HL-60 (cell line): ENCODE data around the gene FAF1.

Source experiments
- DNase-seq, 2 experiments: peaks; one replicate each; pipeline ENCODE4 v3.0.0-alpha.2; 2010 to 2020; ENCODE audit warnings: low read depth in 1 of 2, low spot score in 1 of 2
- H3K27ac ChIP-seq: fragments of 250-450 bp; sonication (Bioruptor Pico); replicated peaks from 2 replicates; pipeline ENCODE4 v1.5.1; 2020; ENCODE audit warnings: mild to moderate bottlenecking, moderate library complexity
- H3K27me3 ChIP-seq: fragments of 250-450 bp; sonication (Bioruptor Pico); 2 replicates; pipeline ENCODE4 v1.5.1; 2021; ENCODE audit warnings: mild to moderate bottlenecking, moderate library complexity; ENCODE audit not compliant: insufficient read depth, poor library complexity, severe bottlenecking
- H3K4me3 ChIP-seq: replicated peaks from 2 replicates; pipeline ENCODE4 v1.5.1; 2011; ENCODE audit warnings: mild to moderate bottlenecking, control low read depth, low read length; ENCODE audit not compliant: insufficient read depth
- GABPA ChIP-seq: IDR thresholded peaks from 2 replicates; pipeline ENCODE4 v1.6.1; 2012; ENCODE audit warnings: low read depth
- POLR2AphosphoS5 ChIP-seq: IDR thresholded peaks from 2 replicates; pipeline ENCODE4 v1.6.1; 2012; ENCODE audit warnings: low read depth
- SPI1 ChIP-seq: IDR thresholded peaks from 2 replicates; pipeline ENCODE4 v1.6.1; 2012; ENCODE audit warnings: low read depth, mild to moderate bottlenecking, borderline replicate concordance
- TF ChIP-seq, protein P1 (sequence below): IDR thresholded peaks from 2 replicates; pipeline ENCODE4 v1.6.1; 2012; ENCODE audit warnings: low read depth; ENCODE audit not compliant: insufficient replicate concordance
- TF ChIP-seq, protein P2 (sequence below): IDR thresholded peaks from one replicate; pipeline ENCODE4 v1.5.1; 2011; ENCODE audit warnings: low read length, control low read depth, inconsistent platforms; ENCODE audit not compliant: insufficient read depth

Gene FAF1

DNA sequence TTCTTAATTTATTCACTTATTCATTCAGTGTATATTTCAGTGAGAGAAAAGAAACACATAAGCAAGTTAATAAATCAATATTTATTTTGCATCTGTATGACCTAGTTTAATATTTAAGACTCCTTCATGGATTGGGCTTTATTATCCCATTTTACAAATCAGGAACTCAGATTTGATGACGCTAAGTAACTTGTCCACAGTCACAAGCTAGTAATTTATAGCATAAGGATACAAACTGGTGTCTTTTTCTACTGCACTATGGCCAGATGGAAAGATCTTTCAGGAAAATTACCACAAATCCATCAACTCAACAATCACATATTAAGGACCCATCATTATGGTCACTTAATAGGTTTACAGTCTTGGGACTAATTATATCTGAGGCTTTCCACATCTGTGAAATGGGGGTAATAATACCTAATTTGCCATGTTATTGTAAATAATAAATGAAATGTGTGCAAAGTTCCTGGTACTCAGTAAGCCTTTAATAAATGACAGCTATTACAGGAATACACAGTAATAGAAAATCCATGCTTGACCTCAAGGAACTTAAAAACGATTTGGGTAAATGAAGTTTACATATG is 23.2 kb upstream of the FAF1 start:
- TF ChIP-seq, protein P1, sequence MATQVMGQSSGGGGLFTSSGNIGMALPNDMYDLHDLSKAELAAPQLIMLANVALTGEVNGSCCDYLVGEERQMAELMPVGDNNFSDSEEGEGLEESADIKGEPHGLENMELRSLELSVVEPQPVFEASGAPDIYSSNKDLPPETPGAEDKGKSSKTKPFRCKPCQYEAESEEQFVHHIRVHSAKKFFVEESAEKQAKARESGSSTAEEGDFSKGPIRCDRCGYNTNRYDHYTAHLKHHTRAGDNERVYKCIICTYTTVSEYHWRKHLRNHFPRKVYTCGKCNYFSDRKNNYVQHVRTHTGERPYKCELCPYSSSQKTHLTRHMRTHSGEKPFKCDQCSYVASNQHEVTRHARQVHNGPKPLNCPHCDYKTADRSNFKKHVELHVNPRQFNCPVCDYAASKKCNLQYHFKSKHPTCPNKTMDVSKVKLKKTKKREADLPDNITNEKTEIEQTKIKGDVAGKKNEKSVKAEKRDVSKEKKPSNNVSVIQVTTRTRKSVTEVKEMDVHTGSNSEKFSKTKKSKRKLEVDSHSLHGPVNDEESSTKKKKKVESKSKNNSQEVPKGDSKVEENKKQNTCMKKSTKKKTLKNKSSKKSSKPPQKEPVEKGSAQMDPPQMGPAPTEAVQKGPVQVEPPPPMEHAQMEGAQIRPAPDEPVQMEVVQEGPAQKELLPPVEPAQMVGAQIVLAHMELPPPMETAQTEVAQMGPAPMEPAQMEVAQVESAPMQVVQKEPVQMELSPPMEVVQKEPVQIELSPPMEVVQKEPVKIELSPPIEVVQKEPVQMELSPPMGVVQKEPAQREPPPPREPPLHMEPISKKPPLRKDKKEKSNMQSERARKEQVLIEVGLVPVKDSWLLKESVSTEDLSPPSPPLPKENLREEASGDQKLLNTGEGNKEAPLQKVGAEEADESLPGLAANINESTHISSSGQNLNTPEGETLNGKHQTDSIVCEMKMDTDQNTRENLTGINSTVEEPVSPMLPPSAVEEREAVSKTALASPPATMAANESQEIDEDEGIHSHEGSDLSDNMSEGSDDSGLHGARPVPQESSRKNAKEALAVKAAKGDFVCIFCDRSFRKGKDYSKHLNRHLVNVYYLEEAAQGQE, result no peak
- TF ChIP-seq GABPA, result no peak
- TF ChIP-seq, protein P2, sequence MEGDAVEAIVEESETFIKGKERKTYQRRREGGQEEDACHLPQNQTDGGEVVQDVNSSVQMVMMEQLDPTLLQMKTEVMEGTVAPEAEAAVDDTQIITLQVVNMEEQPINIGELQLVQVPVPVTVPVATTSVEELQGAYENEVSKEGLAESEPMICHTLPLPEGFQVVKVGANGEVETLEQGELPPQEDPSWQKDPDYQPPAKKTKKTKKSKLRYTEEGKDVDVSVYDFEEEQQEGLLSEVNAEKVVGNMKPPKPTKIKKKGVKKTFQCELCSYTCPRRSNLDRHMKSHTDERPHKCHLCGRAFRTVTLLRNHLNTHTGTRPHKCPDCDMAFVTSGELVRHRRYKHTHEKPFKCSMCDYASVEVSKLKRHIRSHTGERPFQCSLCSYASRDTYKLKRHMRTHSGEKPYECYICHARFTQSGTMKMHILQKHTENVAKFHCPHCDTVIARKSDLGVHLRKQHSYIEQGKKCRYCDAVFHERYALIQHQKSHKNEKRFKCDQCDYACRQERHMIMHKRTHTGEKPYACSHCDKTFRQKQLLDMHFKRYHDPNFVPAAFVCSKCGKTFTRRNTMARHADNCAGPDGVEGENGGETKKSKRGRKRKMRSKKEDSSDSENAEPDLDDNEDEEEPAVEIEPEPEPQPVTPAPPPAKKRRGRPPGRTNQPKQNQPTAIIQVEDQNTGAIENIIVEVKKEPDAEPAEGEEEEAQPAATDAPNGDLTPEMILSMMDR, result no peak
- no peak for TF ChIP-seq SPI1
- no peak for TF ChIP-seq POLR2AphosphoS5
- Histone ChIP-seq H3K27ac (no peak overlapping the region), H3K4me3 (no peak overlapping the region), H3K27me3 (no peaks in the 10 kb centered on the region)
- no peak for DNase-seq

DNA sequence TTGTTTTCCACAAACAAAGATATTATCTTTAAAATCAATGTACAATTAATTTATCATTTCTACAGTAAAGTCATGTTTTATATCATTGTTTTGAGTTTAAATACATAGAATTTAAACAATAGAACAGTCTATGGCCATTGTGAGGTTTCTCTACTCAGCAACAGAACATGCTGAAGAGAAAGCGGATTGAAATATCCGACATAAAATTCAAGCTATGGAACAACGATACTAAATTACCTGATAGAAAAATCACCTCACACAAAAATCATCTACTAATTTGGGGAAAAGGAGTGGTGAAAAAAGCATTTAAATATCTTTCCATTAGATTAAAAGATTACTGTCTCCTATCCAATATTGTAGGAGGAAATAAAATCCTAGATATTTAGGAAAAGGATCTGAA is 22.5 kb upstream of the FAF1 start:
- TF ChIP-seq GABPA (no peak), SPI1 (no peak)
- TF ChIP-seq, protein P2, result no peak
- TF ChIP-seq, protein P1, result no peak
- H3K27me3 ChIP-seq, result no peaks in the 10 kb centered on the region
- no peak for DNase-seq
- no peak overlapping the region for H3K4me3 ChIP-seq
- no peak overlapping the region for H3K27ac ChIP-seq

DNA sequence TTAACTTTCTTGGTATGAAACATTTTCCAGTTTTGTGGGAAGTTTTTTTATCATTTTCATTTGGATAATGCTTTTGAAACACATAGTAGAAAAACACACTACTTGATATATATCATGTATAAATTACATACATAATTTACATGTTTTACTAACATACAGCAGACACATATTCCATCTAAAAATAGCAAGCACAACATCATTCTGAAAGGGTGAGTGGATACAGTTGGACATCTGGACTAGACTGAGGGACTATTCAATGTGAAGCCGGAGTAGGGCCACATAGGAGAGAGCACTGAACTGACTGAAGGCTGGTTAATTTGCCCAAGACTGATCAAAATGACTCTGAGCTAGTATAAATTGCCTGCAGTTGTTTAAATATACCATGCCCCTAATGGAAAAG is 21.7 kb upstream of the FAF1 start:
- DNase-seq, result no peak
- H3K4me3 ChIP-seq, result no peak overlapping the region
- no peak overlapping the region for H3K27ac ChIP-seq
- H3K27me3 ChIP-seq, result no peaks in the 10 kb centered on the region
- TF ChIP-seq POLR2AphosphoS5 (no peak), SPI1 (no peak), GABPA (no peak)
- TF ChIP-seq, protein P1, result no peak
- TF ChIP-seq, protein P2, result no peak
